SK-N-MC (cell line): ENCODE measurements around the gene BLOC1S2.

Experiments used
- DNase-seq: peaks from one replicate; pipeline ENCODE4 v3.0.0-alpha.2; 2011; ENCODE audit warnings: low read depth, low spot score
- H3K27ac ChIP-seq: fragments of 200-600 bp; sonication (generic); 2 replicates; pipeline ENCODE4 v1.5.1; 2016; ENCODE audit warnings: mixed run types
- H3K36me3 ChIP-seq: fragments of 200-600 bp; sonication (generic); 2 replicates; pipeline ENCODE4 v1.6.1; 2017; ENCODE audit warnings: antibody characterized with exemption, low read length, mixed read lengths; ENCODE audit not compliant: insufficient read depth
- H3K4me3 ChIP-seq: fragments of 200-600 bp; sonication (generic); 2 replicates; pipeline ENCODE4 v1.5.1; 2016
- H3K9ac ChIP-seq: fragments of 200-600 bp; sonication (generic); 2 replicates; pipeline ENCODE4 v1.8.0; 2017; ENCODE audit warnings: mixed run types, mixed read lengths; ENCODE audit not compliant: insufficient read length
- H3K9me3 ChIP-seq: fragments of 200-600 bp; sonication (generic); 2 replicates; pipeline ENCODE4 v1.6.1; 2017; ENCODE audit warnings: low read depth, mild to moderate bottlenecking, antibody characterized with exemption, low read length, moderate library complexity, mixed read lengths
- EZH2 ChIP-seq: fragments of 200-600 bp; sonication (generic); IDR thresholded peaks from one replicate; pipeline ENCODE4 v1.6.1; 2017; ENCODE audit warnings: antibody characterized with exemption
- FOXP2 ChIP-seq: optimal IDR thresholded peaks from 2 replicates; pipeline ENCODE3; 2011; ENCODE audit warnings: mild to moderate bottlenecking, moderate library complexity; ENCODE audit not compliant: insufficient read depth; ENCODE audit errors: extremely low read length, control extremely low read depth
- POLR2AphosphoS5 ChIP-seq: IDR thresholded peaks from 2 replicates; pipeline ENCODE4 v1.6.1; 2012; ENCODE audit warnings: mild to moderate bottlenecking, low read depth, low read length, borderline replicate concordance

Gene BLOC1S2

GRCh38 chr10:100232101-100232500 is 54.4 kb downstream of the BLOC1S2 start:
- DNase-seq = no peak
- Histone ChIP-seq H3K9me3 (no peaks in the 10 kb centered on the region), H3K27ac (peak overlapping the region; percentile 71), H3K36me3 (no peaks in the 10 kb centered on the region; the same call in 1 of the 2 replicates), H3K4me3 (no peak overlapping the region), H3K9ac (peak overlapping the region; percentile 17)
- TF ChIP-seq EZH2 = no peak
- no peak for TF ChIP-seq FOXP2
- TF ChIP-seq POLR2AphosphoS5 = no peak

GRCh38 chr10:100229819-100230422 is 56.6 kb downstream of the BLOC1S2 start:
- no peaks in the 10 kb centered on the region for H3K9me3 ChIP-seq
- H3K27ac ChIP-seq = no peak overlapping the region
- no peak for TF ChIP-seq EZH2
- TF ChIP-seq FOXP2 = no peak
- TF ChIP-seq POLR2AphosphoS5 = no peak
- H3K36me3 ChIP-seq = peaks cover 5% of the 10 kb centered on the region; the same call in 1 of the 2 replicates
- DNase-seq = no peak
- peak overlapping the region; percentile 83 for H3K4me3 ChIP-seq
- peak overlapping the region; percentile 85 for H3K9ac ChIP-seq

GRCh38 chr10:100223879-100224278 is 62.6 kb downstream of the BLOC1S2 start:
- Histone ChIP-seq H3K36me3 (peaks cover 16% of the 10 kb centered on the region; the same call in 1 of the 2 replicates), H3K9ac (no peak overlapping the region), H3K27ac (no peak overlapping the region), H3K4me3 (no peak overlapping the region), H3K9me3 (no peaks in the 10 kb centered on the region)
- TF ChIP-seq FOXP2 = no peak
- TF ChIP-seq POLR2AphosphoS5 = no peak
- TF ChIP-seq EZH2 = no peak
- no peak for DNase-seq
